Measurements from ENCODE around the gene CDYL. TPM values are rescaled to one million over a fixed set of nuclear protein-coding genes. Genes with fewer than 3 reads are reported as not detected.

Gene CDYL
- total and polyA plus RNA-seq, 2 of the 4 experiments (the other 2 are of a cell fraction): 14.2 to 92.1 TPM

DNA sequence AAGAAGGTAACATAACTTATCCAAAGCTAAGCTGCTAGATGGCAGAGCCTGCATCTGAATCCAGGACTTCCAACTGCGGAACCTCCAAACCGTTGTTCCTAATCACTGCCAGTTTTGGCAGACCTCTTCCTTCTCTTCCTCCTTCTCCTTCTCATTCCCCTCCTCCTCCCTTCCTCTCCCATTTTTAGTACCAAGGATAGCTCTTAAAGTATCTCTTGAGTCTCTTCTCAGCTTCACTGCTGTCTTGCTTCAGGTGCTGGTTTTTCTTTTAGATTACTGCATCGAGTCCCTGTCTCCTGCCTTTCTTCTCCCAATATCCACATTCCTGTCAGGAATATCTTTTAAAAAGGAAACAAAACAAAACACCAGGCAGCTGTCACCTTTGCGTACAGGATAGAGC, 77.1 kb downstream of the CDYL start:
- H3K27me3 ChIP-seq (ENCODE audit: control insufficient read depth, insufficient read depth, low read length): no peaks in the 10 kb centered on the region
- no peak for TF ChIP-seq MAZ (IDR thresholded peaks at IDR 0.05; ENCODE audit: borderline replicate concordance, low read depth, low read length)
- TF ChIP-seq POLR2A (IDR thresholded peaks at IDR 0.05; ENCODE audit: low read depth, low read length): no peak
- TF ChIP-seq RCOR1 (IDR thresholded peaks at IDR 0.05; ENCODE audit: insufficient replicate concordance, low read length): no peak
- TF ChIP-seq, protein P1, sequence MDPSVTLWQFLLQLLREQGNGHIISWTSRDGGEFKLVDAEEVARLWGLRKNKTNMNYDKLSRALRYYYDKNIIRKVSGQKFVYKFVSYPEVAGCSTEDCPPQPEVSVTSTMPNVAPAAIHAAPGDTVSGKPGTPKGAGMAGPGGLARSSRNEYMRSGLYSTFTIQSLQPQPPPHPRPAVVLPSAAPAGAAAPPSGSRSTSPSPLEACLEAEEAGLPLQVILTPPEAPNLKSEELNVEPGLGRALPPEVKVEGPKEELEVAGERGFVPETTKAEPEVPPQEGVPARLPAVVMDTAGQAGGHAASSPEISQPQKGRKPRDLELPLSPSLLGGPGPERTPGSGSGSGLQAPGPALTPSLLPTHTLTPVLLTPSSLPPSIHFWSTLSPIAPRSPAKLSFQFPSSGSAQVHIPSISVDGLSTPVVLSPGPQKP (IDR thresholded peaks at IDR 0.05; ENCODE audit: borderline replicate concordance, low read depth, low read length): no peak
- TF ChIP-seq MAFK (IDR thresholded peaks at IDR 0.05; ENCODE audit: low read depth, low read length): no peak
- TF ChIP-seq RAD21 (IDR thresholded peaks at IDR 0.05; ENCODE audit: low read length): no peak
- WGBS, 2 experiments (ENCODE audit: extremely low coverage in 2 of 2, insufficient read length in 1 of 2): 100% methylated on average over 2 of the region's 4 CpGs; no CpG with 5 or more reads in 1 of the 2 experiments
- no peak overlapping the region for H4K5ac ChIP-seq (ENCODE audit: low read depth, low read length)
- H3K56ac ChIP-seq (ENCODE audit: extremely low read depth, insufficient read depth, low read length): no peak overlapping the region
- ChIA-PET CTCF (interaction anchor here (0.9 kb wide), 1 partner anchor 206 kb away, joined by 3 read pairs; no protein-coding TSS in a partner anchor), POLR2A (ENCODE audit: unreplicated experiment) (no interaction called here)
- DNase-seq: no peak
- H3K9me1 ChIP-seq (ENCODE audit: insufficient read depth, low read length): peaks cover 15% of the 10 kb centered on the region
- peaks cover 55 to 75% of the 10 kb centered on the region in 2 experiments for H3K79me1 ChIP-seq (ENCODE audit: low read depth in 1 of 2, low read length in 2 of 2)
- no peak overlapping the region for H4K91ac ChIP-seq (ENCODE audit: insufficient read depth, low read depth, low read length)
- no peak overlapping the region for H2BK20ac ChIP-seq (ENCODE audit: low read depth, low read length)
- H3K14ac ChIP-seq (replicated peaks; ENCODE audit: low read depth, low read length): no peak overlapping the region
- H2BK5ac ChIP-seq (ENCODE audit: low read depth, low read length, poor library complexity, severe bottlenecking): no peak overlapping the region
- H2AK5ac ChIP-seq (ENCODE audit: low read depth, low read length): no peak overlapping the region
- H3K4me1 ChIP-seq (ENCODE audit: control insufficient read depth, insufficient read depth, low read length): no peaks in the 10 kb centered on the region; the same call in 1 of the 2 replicates
- no peak overlapping the region for H3K4me3 ChIP-seq (ENCODE audit: insufficient read depth, low read depth, low read length)
- H3K9me3 ChIP-seq (ENCODE audit: control insufficient read depth, insufficient read depth, low read length): no peaks in the 10 kb centered on the region
- H2AFZ ChIP-seq (replicated peaks; ENCODE audit: low read length, poor library complexity): no peak overlapping the region
- 0 out of 2 replicates have a peak, but pooled peaks cover 2% of the 10 kb centered on the region for H3K36me3 ChIP-seq (ENCODE audit: control insufficient read depth, insufficient read depth, low read length)
- intact Hi-C loops (cut with micrococcal nuclease) (no loop called here), in situ Hi-C loops (cut with MboI; ENCODE audit: low sequenced_read_pairs) (no loop called here), dilution Hi-C loops (cut with HindIII; ENCODE audit: low sequenced_read_pairs, unreplicated experiment) (no loop called here)
- no peak overlapping the region for H3K23ac ChIP-seq (ENCODE audit: low read depth, low read length)
- H3K4me2 ChIP-seq (ENCODE audit: low read depth, low read length): no peak overlapping the region
- BruUV-seq (replicated peaks): no TSS peak
- no peak overlapping the region for H2BK120ac ChIP-seq (ENCODE audit: low read depth, low read length)
- no peak overlapping the region for H4K8ac ChIP-seq (ENCODE audit: low read depth in 2 of 2, low read length in 2 of 2)
- no peak overlapping the region for H3K9ac ChIP-seq (ENCODE audit: low read depth, low read length)
- H3K18ac ChIP-seq (ENCODE audit: low read depth, low read length): no peak overlapping the region
- H2BK15ac ChIP-seq (ENCODE audit: low read depth, low read length): no peak overlapping the region
- ATAC-seq (ENCODE audit: low read depth): no peak
- no peak overlapping the region for H2AK9ac ChIP-seq (replicated peaks; ENCODE audit: low read depth, low read length, poor library complexity)
- peaks cover 83% of the 10 kb centered on the region for H4K20me1 ChIP-seq (ENCODE audit: insufficient read depth, low read length)
- no peak overlapping the region for H3K27ac ChIP-seq (ENCODE audit: insufficient read depth, low read length)
- no peak overlapping the region for H3K4ac ChIP-seq (ENCODE audit: low read depth, low read length)

All from IMR-90 (cell line).